ENCODE data around the gene ZEB2. TPM values are rescaled to one million over a fixed set of nuclear protein-coding genes. Genes with fewer than 3 reads are reported as not detected.
A peak's percentile ranks its signal among the peaks of the same experiment; 100 is the strongest.

ZEB2 gene
- total RNA-seq, 1 donor from 2014 or later = 121 TPM

GRCh38 chr2:144472046-144472412 is 47.9 kb downstream of the ZEB2 start:
- TF ChIP-seq CTCF (IDR thresholded peaks at IDR 0.05; ENCODE audit: partially characterized antibody, unreplicated experiment) = no peak
- no peak for DNase-seq
- Mint-ChIP-seq H3K27ac (ENCODE audit: unreplicated experiment) (no peak overlapping the region), H3K4me3 (ENCODE audit: unreplicated experiment) (no peak overlapping the region), H3K27me3 (ENCODE audit: unreplicated experiment) (no peaks in the 10 kb centered on the region), H3K36me3 (ENCODE audit: unreplicated experiment) (no peaks in the 10 kb centered on the region), H3K9me3 (ENCODE audit: unreplicated experiment) (peaks cover 2% of the 10 kb centered on the region), H3K4me1 (ENCODE audit: low read depth, unreplicated experiment) (peaks cover 42% of the 10 kb centered on the region)

GRCh38 chr2:144471305-144472045 is 48.4 kb downstream of the ZEB2 start:
- H3K4me3 Mint-ChIP-seq (ENCODE audit: unreplicated experiment) = peak overlapping the region; percentile 26

GRCh38 chr2:144470816-144471215 is 49.1 kb downstream of the ZEB2 start:
- peaks cover 41% of the 10 kb centered on the region for H3K4me1 Mint-ChIP-seq (ENCODE audit: low read depth, unreplicated experiment)
- no peaks in the 10 kb centered on the region for H3K36me3 Mint-ChIP-seq (ENCODE audit: unreplicated experiment)
- H3K4me3 Mint-ChIP-seq (ENCODE audit: unreplicated experiment) = no peak overlapping the region
- H3K27me3 Mint-ChIP-seq (ENCODE audit: unreplicated experiment) = no peaks in the 10 kb centered on the region
- H3K9me3 Mint-ChIP-seq (ENCODE audit: unreplicated experiment) = peaks cover 2% of the 10 kb centered on the region
- no peak for TF ChIP-seq CTCF (IDR thresholded peaks at IDR 0.05; ENCODE audit: partially characterized antibody, unreplicated experiment)
- no peak overlapping the region for H3K27ac Mint-ChIP-seq (ENCODE audit: unreplicated experiment)
- DNase-seq = no peak

More at GRCh38 chr2:144471305-144472045, 48.4 kb downstream of the ZEB2 start:
- Mint-ChIP-seq H3K27ac (ENCODE audit: unreplicated experiment) (no peak overlapping the region), H3K27me3 (ENCODE audit: unreplicated experiment) (no peaks in the 10 kb centered on the region), H3K36me3 (ENCODE audit: unreplicated experiment) (no peaks in the 10 kb centered on the region), H3K9me3 (ENCODE audit: unreplicated experiment) (peaks cover 2% of the 10 kb centered on the region), H3K4me1 (ENCODE audit: low read depth, unreplicated experiment) (peaks cover 46% of the 10 kb centered on the region)
- no peak for DNase-seq
- no peak for TF ChIP-seq CTCF (IDR thresholded peaks at IDR 0.05; ENCODE audit: partially characterized antibody, unreplicated experiment)

GRCh38 chr2:144470334-144470733 is 49.6 kb downstream of the ZEB2 start:
- Mint-ChIP-seq H3K4me3 (ENCODE audit: unreplicated experiment) (no peak overlapping the region), H3K36me3 (ENCODE audit: unreplicated experiment) (no peaks in the 10 kb centered on the region), H3K4me1 (ENCODE audit: low read depth, unreplicated experiment) (peaks cover 38% of the 10 kb centered on the region), H3K27me3 (ENCODE audit: unreplicated experiment) (no peaks in the 10 kb centered on the region), H3K9me3 (ENCODE audit: unreplicated experiment) (peaks cover 2% of the 10 kb centered on the region), H3K27ac (ENCODE audit: unreplicated experiment) (peak overlapping the region; percentile 14)
- no peak for TF ChIP-seq CTCF (IDR thresholded peaks at IDR 0.05; ENCODE audit: partially characterized antibody, unreplicated experiment)
- DNase-seq = no peak

- TF ChIP-seq CTCF (IDR thresholded peaks at IDR 0.05; ENCODE audit: partially characterized antibody, unreplicated experiment) = no peak
- Mint-ChIP-seq H3K9me3 (ENCODE audit: unreplicated experiment) (peaks cover 2% of the 10 kb centered on the region), H3K4me3 (ENCODE audit: unreplicated experiment) (no peak overlapping the region), H3K27ac (ENCODE audit: unreplicated experiment) (peak overlapping the region; percentile 14), H3K36me3 (ENCODE audit: unreplicated experiment) (no peaks in the 10 kb centered on the region), H3K4me1 (ENCODE audit: low read depth, unreplicated experiment) (peaks cover 39% of the 10 kb centered on the region), H3K27me3 (ENCODE audit: unreplicated experiment) (no peaks in the 10 kb centered on the region)
- no peak for DNase-seq
Observed at GRCh38 chr2:144469798-144470197, 50.1 kb downstream of the ZEB2 start.
